Measurements from ENCODE around the gene TXNDC16.

TXNDC16 gene, protein sequence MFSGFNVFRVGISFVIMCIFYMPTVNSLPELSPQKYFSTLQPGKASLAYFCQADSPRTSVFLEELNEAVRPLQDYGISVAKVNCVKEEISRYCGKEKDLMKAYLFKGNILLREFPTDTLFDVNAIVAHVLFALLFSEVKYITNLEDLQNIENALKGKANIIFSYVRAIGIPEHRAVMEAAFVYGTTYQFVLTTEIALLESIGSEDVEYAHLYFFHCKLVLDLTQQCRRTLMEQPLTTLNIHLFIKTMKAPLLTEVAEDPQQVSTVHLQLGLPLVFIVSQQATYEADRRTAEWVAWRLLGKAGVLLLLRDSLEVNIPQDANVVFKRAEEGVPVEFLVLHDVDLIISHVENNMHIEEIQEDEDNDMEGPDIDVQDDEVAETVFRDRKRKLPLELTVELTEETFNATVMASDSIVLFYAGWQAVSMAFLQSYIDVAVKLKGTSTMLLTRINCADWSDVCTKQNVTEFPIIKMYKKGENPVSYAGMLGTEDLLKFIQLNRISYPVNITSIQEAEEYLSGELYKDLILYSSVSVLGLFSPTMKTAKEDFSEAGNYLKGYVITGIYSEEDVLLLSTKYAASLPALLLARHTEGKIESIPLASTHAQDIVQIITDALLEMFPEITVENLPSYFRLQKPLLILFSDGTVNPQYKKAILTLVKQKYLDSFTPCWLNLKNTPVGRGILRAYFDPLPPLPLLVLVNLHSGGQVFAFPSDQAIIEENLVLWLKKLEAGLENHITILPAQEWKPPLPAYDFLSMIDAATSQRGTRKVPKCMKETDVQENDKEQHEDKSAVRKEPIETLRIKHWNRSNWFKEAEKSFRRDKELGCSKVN

DNA sequence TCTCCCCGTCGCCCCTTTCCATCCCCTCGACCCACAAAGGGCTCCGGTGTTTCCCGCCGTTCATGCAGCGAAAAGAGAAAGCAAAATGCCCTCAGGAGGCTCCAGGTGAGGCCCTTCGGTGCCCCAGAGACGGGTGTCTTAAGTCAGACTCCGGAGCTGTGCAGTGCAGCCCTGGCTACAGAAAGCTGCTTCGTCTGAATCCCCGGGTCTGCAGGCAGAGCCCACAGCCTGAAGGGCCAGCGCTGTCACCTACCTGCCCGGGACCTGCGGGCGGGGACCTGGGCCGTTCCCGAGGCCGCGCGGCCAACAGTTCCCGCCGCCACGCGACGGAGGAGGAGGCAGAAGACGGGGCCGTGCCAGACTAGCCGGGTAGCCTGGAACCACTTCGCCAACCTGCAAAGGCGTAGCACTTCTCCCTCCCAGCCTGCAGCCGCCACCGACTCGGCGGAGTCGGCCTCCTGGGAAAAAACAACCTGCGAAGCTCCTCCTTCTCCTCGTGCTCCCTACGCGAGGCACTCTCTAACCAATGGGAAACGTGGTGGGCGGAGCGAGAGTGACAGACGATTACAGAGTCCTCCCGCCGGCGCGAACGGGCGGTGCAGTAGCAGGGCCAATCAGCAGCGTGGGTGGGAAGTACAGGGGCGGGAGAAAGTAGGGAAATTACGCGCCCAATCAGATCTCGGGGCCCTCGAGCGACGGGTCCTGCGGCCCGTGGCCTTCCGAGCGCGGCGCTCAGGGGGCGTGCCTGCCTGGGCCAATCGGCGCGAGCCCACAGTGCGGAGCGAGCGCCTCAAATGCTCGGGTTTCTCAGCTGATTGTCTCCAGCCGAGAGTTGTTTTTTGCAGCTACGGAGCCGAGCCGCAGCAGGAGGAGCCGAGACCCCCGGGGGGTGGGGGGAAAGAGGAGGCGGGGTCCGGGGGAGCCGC is at the start of gene TXNDC16, which contains the start of gene GPR137C:
Gene TXNDC16 (minus strand): TSS at position 443 of the 926 bp plus-strand sequence. CDS start 8,948 bp downstream, outside the sequence.
Gene GPR137C (plus strand): TSS at position 774 of the 926 bp plus-strand sequence. CDS start 312 bp downstream, outside the sequence.
- in situ Hi-C loops (cut with HindIII; ENCODE audit: low sequenced_read_pairs), result loop anchor here (5.0 kb wide), 1 partner anchor 80 kb away; no protein-coding TSS in a partner anchor
- DNase-seq (ENCODE audit: low read depth), result peak; percentile 99
- TF ChIP-seq, protein P1, sequence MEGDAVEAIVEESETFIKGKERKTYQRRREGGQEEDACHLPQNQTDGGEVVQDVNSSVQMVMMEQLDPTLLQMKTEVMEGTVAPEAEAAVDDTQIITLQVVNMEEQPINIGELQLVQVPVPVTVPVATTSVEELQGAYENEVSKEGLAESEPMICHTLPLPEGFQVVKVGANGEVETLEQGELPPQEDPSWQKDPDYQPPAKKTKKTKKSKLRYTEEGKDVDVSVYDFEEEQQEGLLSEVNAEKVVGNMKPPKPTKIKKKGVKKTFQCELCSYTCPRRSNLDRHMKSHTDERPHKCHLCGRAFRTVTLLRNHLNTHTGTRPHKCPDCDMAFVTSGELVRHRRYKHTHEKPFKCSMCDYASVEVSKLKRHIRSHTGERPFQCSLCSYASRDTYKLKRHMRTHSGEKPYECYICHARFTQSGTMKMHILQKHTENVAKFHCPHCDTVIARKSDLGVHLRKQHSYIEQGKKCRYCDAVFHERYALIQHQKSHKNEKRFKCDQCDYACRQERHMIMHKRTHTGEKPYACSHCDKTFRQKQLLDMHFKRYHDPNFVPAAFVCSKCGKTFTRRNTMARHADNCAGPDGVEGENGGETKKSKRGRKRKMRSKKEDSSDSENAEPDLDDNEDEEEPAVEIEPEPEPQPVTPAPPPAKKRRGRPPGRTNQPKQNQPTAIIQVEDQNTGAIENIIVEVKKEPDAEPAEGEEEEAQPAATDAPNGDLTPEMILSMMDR (IDR thresholded peaks at IDR 0.05; ENCODE audit: low read depth, low read length, missing control alignments), result no peak
- H3K4me3 ChIP-seq (ENCODE audit: low read depth, low read length), result peak within 1 kb of the TSS; percentile 62

DNA sequence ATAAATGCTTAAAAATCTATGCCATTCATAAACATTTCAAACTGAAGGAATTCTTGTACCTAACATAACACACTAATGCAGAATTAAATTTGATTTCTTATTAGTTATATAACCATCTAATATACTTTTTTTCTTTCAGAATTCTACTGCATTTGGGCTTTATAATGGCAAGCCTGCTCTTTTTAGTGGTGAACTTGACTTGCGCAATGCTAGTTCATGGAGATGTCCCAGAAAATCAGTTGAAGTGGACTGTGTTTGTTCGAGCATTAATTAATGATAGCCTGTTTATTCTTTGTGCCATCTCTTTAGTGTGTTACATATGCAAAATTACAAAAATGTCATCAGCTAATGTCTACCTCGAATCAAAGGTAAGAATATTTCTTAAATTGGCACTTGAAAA is 47.7 kb upstream of the TXNDC16 start:
- TF ChIP-seq, protein P1 (IDR thresholded peaks at IDR 0.05; ENCODE audit: low read depth, low read length, missing control alignments), result no peak
- H3K4me3 ChIP-seq (ENCODE audit: low read depth, low read length), result no peak overlapping the region
- in situ Hi-C loops (cut with HindIII; ENCODE audit: low sequenced_read_pairs), result no loop called here
- DNase-seq (ENCODE audit: low read depth), result no peak

DNA sequence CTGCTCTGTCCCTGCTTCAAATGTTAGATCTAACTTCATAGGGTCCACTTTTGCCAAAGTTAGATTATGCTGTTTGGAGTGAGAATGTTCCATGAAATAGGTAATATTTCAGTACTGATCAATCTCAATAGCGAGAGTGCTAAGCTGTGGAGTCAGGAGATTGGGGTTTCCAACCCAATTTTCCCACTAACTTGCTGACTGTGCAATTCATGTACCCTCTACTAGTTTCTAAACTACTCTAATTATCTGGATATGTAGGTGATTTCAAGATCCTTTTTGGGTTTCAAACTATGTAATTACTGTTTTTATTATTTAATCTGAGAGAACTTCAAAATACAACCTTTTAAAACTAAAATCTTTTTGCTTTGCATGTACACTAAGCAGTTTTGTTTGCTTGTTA is 46.3 kb upstream of the TXNDC16 start:
- TF ChIP-seq, protein P1 (IDR thresholded peaks at IDR 0.05; ENCODE audit: low read depth, low read length, missing control alignments), result no peak
- H3K4me3 ChIP-seq (ENCODE audit: low read depth, low read length), result no peak overlapping the region
- in situ Hi-C loops (cut with HindIII; ENCODE audit: low sequenced_read_pairs), result no loop called here
- DNase-seq (ENCODE audit: low read depth), result no peak

GRCh38 chr14:52596861-52597260 is 44.6 kb upstream of the TXNDC16 start:
- no peak for DNase-seq (ENCODE audit: low read depth)
- H3K4me3 ChIP-seq (ENCODE audit: low read depth, low read length), result no peak overlapping the region
- in situ Hi-C loops (cut with HindIII; ENCODE audit: low sequenced_read_pairs), result no loop called here
- TF ChIP-seq, protein P1 (IDR thresholded peaks at IDR 0.05; ENCODE audit: low read depth, low read length, missing control alignments), result no peak

DNA sequence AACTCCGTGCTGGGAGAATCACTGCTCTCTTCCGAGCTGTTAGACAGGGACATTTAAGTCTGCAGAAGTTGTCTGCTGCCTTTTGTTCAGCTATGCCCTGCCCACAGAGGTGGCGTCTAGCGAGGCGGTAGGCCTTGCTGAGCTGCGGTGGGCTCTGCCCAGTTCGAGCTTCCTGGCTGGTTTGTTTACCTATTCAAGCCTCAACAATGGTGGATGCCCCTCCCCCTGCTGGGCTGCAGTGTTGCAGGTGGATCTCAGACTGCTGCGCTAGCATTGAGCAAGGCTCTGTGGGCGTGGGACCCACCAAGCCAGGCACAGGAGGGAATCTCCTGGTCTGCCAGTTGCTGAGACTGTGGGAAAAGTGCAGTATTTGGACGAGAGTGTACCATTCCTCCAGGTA is 44.0 kb upstream of the TXNDC16 start:
- H3K4me3 ChIP-seq (ENCODE audit: low read depth, low read length), result no peak overlapping the region
- TF ChIP-seq, protein P1 (IDR thresholded peaks at IDR 0.05; ENCODE audit: low read depth, low read length, missing control alignments), result no peak
- DNase-seq (ENCODE audit: low read depth), result no peak
- in situ Hi-C loops (cut with HindIII; ENCODE audit: low sequenced_read_pairs), result no loop called here

All from astrocyte of the cerebellum (primary cell).